HCT116 (cell line): ENCODE measurements around the gene DTD1.

Experiments
- CTCF ChIP-seq, 3 experiments: fragments of 200-600 bp in 1 of 3; sonication (generic) in 1 of 3; IDR thresholded peaks in 2 of 3; conservative IDR thresholded peaks in 1 of 3; 2 replicates each; pipeline ENCODE4 v1.5.1; 2012 to 2017; ENCODE audit warnings: low read depth in 2 of 3, low read length in 2 of 3, antibody characterized with exemption in 1 of 3, borderline replicate concordance in 1 of 3, control low read depth in 1 of 3, mild to moderate bottlenecking in 1 of 3, mixed read lengths in 1 of 3, mixed run types in 1 of 3, moderate library complexity in 1 of 3; ENCODE audit not compliant: insufficient read depth in 1 of 3
- EGR1 ChIP-seq: IDR thresholded peaks from 2 replicates; pipeline ENCODE4 v1.6.1; 2012; ENCODE audit warnings: low read depth
- ELF1 ChIP-seq: IDR thresholded peaks from 2 replicates; pipeline ENCODE4 v1.6.1; 2012; ENCODE audit warnings: low read depth, borderline replicate concordance
- FOSL1 ChIP-seq: IDR thresholded peaks from 2 replicates; pipeline ENCODE4 v1.6.1; 2012; ENCODE audit warnings: low read depth
- JUND ChIP-seq: IDR thresholded peaks from 2 replicates; pipeline ENCODE4 v1.6.1; 2012
- POLR2A ChIP-seq: IDR thresholded peaks from 2 replicates; pipeline ENCODE4 v1.7.0; 2011; ENCODE audit warnings: borderline replicate concordance; ENCODE audit not compliant: insufficient read depth, insufficient read length; ENCODE audit errors: extremely low read depth
- POLR2AphosphoS5 ChIP-seq: IDR thresholded peaks from 2 replicates; pipeline ENCODE4 v1.6.1; 2011; ENCODE audit warnings: mild to moderate bottlenecking, low read depth, low read length, moderate library complexity
- TCF7L2 ChIP-seq: IDR thresholded peaks from 2 replicates; pipeline ENCODE4 v1.7.0; 2011; ENCODE audit warnings: borderline replicate concordance, inconsistent platforms; ENCODE audit not compliant: insufficient read depth, insufficient read length; ENCODE audit errors: extremely low read depth

- TF ChIP-seq CTCF (IDR thresholded peaks at IDR 0.05 in 2 of 3, conservative IDR thresholded peaks at IDR 0.05 in 1 of 3; ENCODE audit: borderline replicate concordance in 1 of 3, insufficient read depth in 1 of 3, low read depth in 2 of 3, low read length in 2 of 3) (no peak), POLR2AphosphoS5 (no peak), FOSL1 (no peak), POLR2A (no peak), TCF7L2 (no peak), EGR1 (no peak), ELF1 (no peak), JUND (no peak)
These were observed 218.0 kb downstream of the DTD1 start for GRCh38 chr20:18805881-18806280.
